T-cell (primary cell): Measurements from ENCODE around the gene SMG7. TPM values are rescaled to one million over a fixed set of nuclear protein-coding genes. Genes with fewer than 3 reads are reported as not detected.

Source experiments
- ATAC-seq, 4 experiments: fragments of 200-7000 bp in 3 of 4; fragments of 150-1000 bp in 1 of 4; cut with Tn5 transposase; replicated peaks in 1 of 4; 1 replicate in 3 of 4; 2 replicates in 1 of 4; pipeline ENCODE4 v1.10.0; 2021; ENCODE audit warnings: moderate library complexity in 3 of 4, mild to moderate bottlenecking in 2 of 4, moderate number of reproducible peaks in 1 of 4
- CTCF ChIA-PET, 2 donors: fragments of 300-600 bp; sonication (Branson Sonifier 250); formaldehyde crosslinking; loops; one replicate each; lab custom pipeline; 2022; ENCODE audit warnings: antibody characterized with exemption in 2 of 2; lab: Charles Lee
- POLR2A ChIA-PET, 2 donors: fragments of 300-600 bp; sonication (Branson Sonifier 250); formaldehyde crosslinking; loops; one replicate each; lab custom pipeline; 2022; ENCODE audit warnings: antibody characterized with exemption in 2 of 2; lab: Charles Lee
- DNase-seq, 35 experiments: peaks; one replicate each; pipeline versions ENCODE4 v3.0.0 to v3.0.0-alpha.2; 2013 to 2023
- H3K27ac ChIP-seq: one replicate; pipeline ENCODE4 v1.5.1; 2013; ENCODE audit warnings: low read length
- H3K27me3 ChIP-seq, 2 experiments: replicated peaks in 1 of 2; 1 replicate in 1 of 2; 2 replicates in 1 of 2; pipeline versions ENCODE4 v1.6.1 to v1.7.0; 2013; ENCODE audit warnings: low read length in 1 of 2, mixed read lengths in 1 of 2; ENCODE audit not compliant: control insufficient read depth in 2 of 2, insufficient read depth in 2 of 2; ENCODE audit errors: extremely low read depth in 1 of 2
- H3K36me3 ChIP-seq, 2 donors: 1 replicate in 1 of 2; 2 replicates in 1 of 2; pipeline versions ENCODE4 v1.6.1 to v1.7.0; 2013; ENCODE audit warnings: low read length in 1 of 2; ENCODE audit not compliant: control insufficient read depth in 2 of 2, insufficient read depth in 1 of 2; ENCODE audit errors: extremely low read depth in 1 of 2
- H3K4me1 ChIP-seq, 2 experiments: 1 replicate in 1 of 2; 2 replicates in 1 of 2; pipeline versions ENCODE4 v1.6.1 to v1.7.0; 2013; ENCODE audit warnings: low read length in 2 of 2, mixed read lengths in 1 of 2; ENCODE audit not compliant: insufficient read depth in 2 of 2, control insufficient read depth in 1 of 2; ENCODE audit errors: extremely low read depth in 1 of 2
- H3K4me3 ChIP-seq, 2 donors: 1 replicate in 1 of 2; 2 replicates in 1 of 2; pipeline versions ENCODE4 v1.5.1 to v1.7.0; 2013; ENCODE audit warnings: mild to moderate bottlenecking in 2 of 2, low read length in 1 of 2, moderate library complexity in 1 of 2; ENCODE audit not compliant: control insufficient read depth in 1 of 2; ENCODE audit errors: extremely low read depth in 1 of 2
- H3K9me3 ChIP-seq: 2 replicates; pipeline ENCODE4 v1.7.0; 2013
- H3K27ac Mint-ChIP-seq, 2 donors: one replicate each; pipeline ENCODE4 v1.8.0; 2020 to 2021; ENCODE audit warnings: mild to moderate bottlenecking in 2 of 2, mixed read lengths in 2 of 2
- H3K27me3 Mint-ChIP-seq, 2 donors: one replicate each; pipeline ENCODE4 v1.8.0; 2021 to 2022; ENCODE audit warnings: mixed read lengths in 2 of 2
- H3K36me3 Mint-ChIP-seq: one replicate; pipeline ENCODE4 v1.8.0; 2021; ENCODE audit warnings: mixed read lengths
- H3K4me1 Mint-ChIP-seq, 3 donors: one replicate each; pipeline ENCODE4 v1.8.0; 2020 to 2022; ENCODE audit warnings: mixed read lengths in 3 of 3, mild to moderate bottlenecking in 1 of 3
- H3K4me3 Mint-ChIP-seq, 3 donors: one replicate each; pipeline ENCODE4 v1.8.0; 2020 to 2022; ENCODE audit warnings: mild to moderate bottlenecking in 3 of 3, mixed read lengths in 3 of 3, moderate library complexity in 3 of 3
- H3K9me3 Mint-ChIP-seq, 3 donors: one replicate each; pipeline ENCODE4 v1.8.0; 2020 to 2022; ENCODE audit warnings: mixed read lengths in 3 of 3
- WGBS: methylation state at CpG from one replicate; pipeline ENCODE4 v1.1.5; 2013; ENCODE audit warnings: missing lambda C conversion rate; ENCODE audit not compliant: insufficient coverage; 5-methylcytosine and 5-hydroxymethylcytosine counted together
- total RNA-seq, 35 experiments: library from RNA in 6 of 35; stranded (reverse) in 6 of 35; fragments of 120-200 nt in 1 of 35; gene quantifications; one replicate each; pipeline versions ENCODE4 v1.2.1 to v1.2.4 and lab custom pipeline; 2013 to 2026

The SMG7 gene
- total RNA-seq, 5 donors from 2014 or later (not counting 1 experiment from before 2014, with no cell fraction given) = 52.6 to 59.0 (median 54.6) TPM

DNA sequence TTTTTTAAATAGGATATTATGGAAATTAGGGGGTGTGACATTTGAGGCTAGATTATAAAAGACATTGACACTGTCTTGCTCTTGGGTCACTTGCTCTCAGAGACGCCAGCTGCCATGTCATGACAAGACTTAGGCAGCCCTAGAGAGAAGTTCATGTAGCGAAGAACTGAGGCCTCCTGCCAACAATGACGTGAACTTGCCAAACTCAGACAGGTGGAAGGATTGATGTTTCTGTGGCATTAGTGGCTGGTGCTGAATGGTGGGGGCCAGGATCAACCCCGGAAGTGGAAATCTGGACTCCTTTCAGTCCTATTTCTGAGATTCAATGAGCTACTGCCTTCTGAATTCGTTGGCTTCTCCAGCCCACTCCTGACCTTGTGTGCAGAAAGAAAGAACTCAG, 103.3 kb downstream of the SMG7 start:
- no peaks in the 10 kb centered on the region for H3K36me3 Mint-ChIP-seq
- no peak overlapping the region for H3K27ac ChIP-seq
- DNase-seq (no peak), ATAC-seq (no peak)
- H3K4me1 Mint-ChIP-seq = peaks cover 9 to 22% (median 9%) of the 10 kb centered on the region in 3 donors
- no peak overlapping the region for H3K4me3 Mint-ChIP-seq
- H3K27me3 Mint-ChIP-seq = peaks cover 0 to 2% of the 10 kb centered on the region in 2 donors
- ChIA-PET CTCF (no interaction called here), POLR2A (no interaction called here)
- H3K4me3 ChIP-seq = no peak overlapping the region
- no peaks in the 10 kb centered on the region for H3K9me3 Mint-ChIP-seq
- peaks cover 10 to 12% of the 10 kb centered on the region in 2 experiments for H3K4me1 ChIP-seq
- H3K27me3 ChIP-seq = peaks cover 0 to 9% of the 10 kb centered on the region in 2 experiments
- no peaks in the 10 kb centered on the region for H3K9me3 ChIP-seq
- no peaks in the 10 kb centered on the region for H3K36me3 ChIP-seq
- WGBS = 100% methylated on average over 4 of the region's 5 CpGs
- H3K27ac Mint-ChIP-seq = no peak overlapping the region

DNA sequence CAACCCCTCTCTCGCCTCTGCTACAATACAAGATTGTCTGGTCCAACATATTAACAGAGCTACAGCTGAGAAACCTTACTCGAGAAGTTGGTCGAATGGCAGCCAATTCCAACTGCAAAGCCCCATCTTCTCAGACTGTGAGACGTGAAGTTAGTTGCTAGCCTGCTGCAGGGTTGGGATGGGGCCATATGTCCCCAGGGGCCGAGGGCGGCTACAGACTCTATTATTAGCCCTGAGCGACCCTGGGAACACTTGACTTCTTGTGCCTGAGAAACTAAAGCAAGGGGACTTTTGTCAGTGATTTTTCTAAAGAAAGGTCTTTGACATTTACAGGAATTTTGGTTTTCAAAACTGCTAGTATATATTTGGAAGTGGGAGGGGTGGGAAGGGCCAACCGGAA, 104.2 kb downstream of the SMG7 start:
- 91% methylated on average over 4 of the region's 8 CpGs for WGBS
- Histone ChIP-seq H3K36me3 (no peaks in the 10 kb centered on the region), H3K4me1 (peaks cover 10 to 12% of the 10 kb centered on the region in 2 experiments), H3K4me3 (no peak overlapping the region), H3K9me3 (no peaks in the 10 kb centered on the region), H3K27ac (no peak overlapping the region), H3K27me3 (peaks cover 0 to 9% of the 10 kb centered on the region in 2 experiments)
- no peak for DNase-seq
- ChIA-PET POLR2A (no interaction called here), CTCF (interaction anchor here in 1 of 2 donors (0.5 kb wide), 1 partner anchor 11 kb away, joined by 4 read pairs; no protein-coding TSS in a partner anchor)
- Mint-ChIP-seq H3K27me3 (peaks cover 0 to 2% of the 10 kb centered on the region in 2 donors), H3K4me1 (peaks cover 9 to 24% (median 12%) of the 10 kb centered on the region in 3 donors), H3K36me3 (no peaks in the 10 kb centered on the region), H3K27ac (no peak overlapping the region), H3K9me3 (no peaks in the 10 kb centered on the region), H3K4me3 (no peak overlapping the region)
- ATAC-seq = no peak

DNA sequence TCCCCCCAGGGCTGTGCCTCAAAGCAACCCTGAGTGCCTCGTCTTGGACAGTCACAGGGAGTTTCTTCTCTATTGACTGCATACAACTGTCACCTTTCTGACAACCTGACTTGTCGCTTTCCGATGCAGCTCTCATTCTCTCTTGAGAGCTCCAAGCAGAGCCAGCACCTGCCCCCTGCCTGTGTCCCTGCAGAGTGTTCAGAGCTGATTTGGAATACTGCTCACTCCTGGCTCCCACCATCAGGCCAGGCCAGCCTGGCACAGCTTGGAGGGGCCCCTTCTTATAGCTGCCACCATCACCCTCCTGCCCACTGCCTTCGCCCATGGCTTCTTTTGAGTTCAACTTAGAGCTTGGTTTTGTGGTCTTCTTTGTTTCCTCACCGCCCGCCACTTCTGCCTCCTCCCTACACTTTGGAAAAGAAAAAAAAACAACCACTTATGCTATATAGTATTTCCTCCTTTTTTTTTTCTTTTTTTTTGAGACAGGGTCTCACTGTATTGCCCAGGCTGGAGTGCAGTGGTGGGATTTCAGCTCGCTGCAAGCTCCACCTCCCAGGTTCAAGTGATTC, 105.7 kb downstream of the SMG7 start:
- H3K36me3 ChIP-seq = no peaks in the 10 kb centered on the region
- peaks cover 0 to 10% of the 10 kb centered on the region in 2 experiments for H3K27me3 ChIP-seq
- no peak overlapping the region for H3K27ac ChIP-seq
- Mint-ChIP-seq H3K4me3 (no peak overlapping the region), H3K27me3 (peaks cover 0 to 2% of the 10 kb centered on the region in 2 donors), H3K4me1 (peaks cover 9 to 24% (median 12%) of the 10 kb centered on the region in 3 donors), H3K27ac (no peak overlapping the region), H3K9me3 (no peaks in the 10 kb centered on the region), H3K36me3 (no peaks in the 10 kb centered on the region)
- ATAC-seq (no peak), DNase-seq (no peak)
- ChIA-PET POLR2A (no interaction called here), CTCF (interaction anchor here in 1 of 2 donors (0.6 to 0.7 kb wide), 3 partner anchors 29 to 102 kb away, joined by 4 to 8 read pairs (median 5); no protein-coding TSS in a partner anchor)
- H3K9me3 ChIP-seq = no peaks in the 10 kb centered on the region
- WGBS = 78% methylated on average over 4 of the region's 7 CpGs
- no peak overlapping the region for H3K4me3 ChIP-seq
- H3K4me1 ChIP-seq = peaks cover 10 to 12% of the 10 kb centered on the region in 2 experiments

DNA sequence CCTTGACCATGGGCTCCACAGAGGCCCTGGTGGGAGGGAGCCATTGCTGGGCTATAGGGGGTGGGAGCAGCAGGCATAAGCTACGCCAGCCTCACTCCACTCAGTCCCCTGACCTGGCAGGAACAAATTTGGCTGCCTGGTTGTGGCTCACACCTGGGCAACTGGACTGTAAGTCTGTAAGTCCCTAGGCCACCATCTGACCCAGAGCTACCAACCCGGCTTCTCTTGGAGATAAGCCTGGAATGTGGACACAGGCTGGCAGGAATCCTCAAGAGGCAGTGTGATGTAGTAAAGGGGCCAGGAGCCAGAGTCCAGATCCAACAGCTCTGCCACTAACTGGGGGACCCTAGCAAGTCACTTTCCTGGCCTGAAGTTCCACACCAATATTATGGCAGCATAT, 106.6 kb downstream of the SMG7 start:
- no peaks in the 10 kb centered on the region for H3K9me3 Mint-ChIP-seq
- H3K4me1 Mint-ChIP-seq = peaks cover 9 to 24% (median 12%) of the 10 kb centered on the region in 3 donors
- Histone ChIP-seq H3K4me1 (peaks cover 10 to 12% of the 10 kb centered on the region in 2 experiments), H3K36me3 (no peaks in the 10 kb centered on the region), H3K27me3 (peaks cover 0 to 9% of the 10 kb centered on the region in 2 experiments), H3K9me3 (no peaks in the 10 kb centered on the region), H3K4me3 (no peak overlapping the region), H3K27ac (no peak overlapping the region)
- no peaks in the 10 kb centered on the region for H3K36me3 Mint-ChIP-seq
- H3K27ac Mint-ChIP-seq = no peak overlapping the region
- no peak for ATAC-seq
- no peak overlapping the region for H3K4me3 Mint-ChIP-seq
- 100% methylated on average over 2 of the region's 2 CpGs for WGBS
- ChIA-PET CTCF (interaction anchor here in 1 of 2 donors (0.5 kb wide), 1 partner anchor 365 kb away, joined by 3 read pairs; no protein-coding TSS in a partner anchor), POLR2A (no interaction called here)
- DNase-seq = no peak
- peaks cover 0 to 2% of the 10 kb centered on the region in 2 donors for H3K27me3 Mint-ChIP-seq

DNA sequence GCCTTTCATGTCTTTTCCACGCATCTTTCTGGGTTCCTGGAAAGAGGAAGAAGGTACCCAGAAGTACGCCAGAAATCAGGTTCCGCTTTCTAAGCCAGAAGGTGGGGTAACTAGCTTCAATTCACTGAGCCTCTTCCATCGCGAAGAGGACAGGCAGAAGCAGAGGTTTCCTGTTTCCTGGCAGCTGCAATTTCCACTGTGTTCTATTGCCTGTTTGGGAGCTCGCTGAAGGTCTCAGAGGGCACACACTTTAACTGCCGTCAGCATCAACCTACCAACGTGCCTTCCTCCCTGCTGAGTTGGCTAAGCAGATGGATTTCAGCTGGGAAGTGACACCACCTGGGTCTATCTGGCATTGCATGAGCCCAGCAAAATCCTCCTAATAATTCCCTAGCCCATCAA, 108.0 kb downstream of the SMG7 start:
- Mint-ChIP-seq H3K9me3 (no peaks in the 10 kb centered on the region), H3K36me3 (no peaks in the 10 kb centered on the region), H3K4me3 (peak overlapping the region in 1 of 3 donors; percentile 15), H3K27me3 (peaks cover 0 to 2% of the 10 kb centered on the region in 2 donors), H3K27ac (peak overlapping the region in 1 of 2 donors; percentile 19), H3K4me1 (peaks cover 9 to 24% (median 15%) of the 10 kb centered on the region in 3 donors)
- Histone ChIP-seq H3K27ac (no peak overlapping the region), H3K36me3 (no peaks in the 10 kb centered on the region), H3K27me3 (peaks cover 0 to 9% of the 10 kb centered on the region in 2 experiments), H3K9me3 (no peaks in the 10 kb centered on the region), H3K4me3 (no peak overlapping the region), H3K4me1 (peaks cover 10 to 12% of the 10 kb centered on the region in 2 experiments)
- ATAC-seq = peak; percentile 34 to 70 (median 62)
- ChIA-PET POLR2A (no interaction called here), CTCF (interaction anchor here (0.6 to 0.7 kb wide), 3 partner anchors 18 to 325 kb away, joined by 3 to 9 read pairs (median 3); no protein-coding TSS in a partner anchor)
- peak in 6 of 35 experiments; percentile 3 to 41 (median 12) for DNase-seq
- 31% methylated on average over 7 of the region's 8 CpGs for WGBS

DNA sequence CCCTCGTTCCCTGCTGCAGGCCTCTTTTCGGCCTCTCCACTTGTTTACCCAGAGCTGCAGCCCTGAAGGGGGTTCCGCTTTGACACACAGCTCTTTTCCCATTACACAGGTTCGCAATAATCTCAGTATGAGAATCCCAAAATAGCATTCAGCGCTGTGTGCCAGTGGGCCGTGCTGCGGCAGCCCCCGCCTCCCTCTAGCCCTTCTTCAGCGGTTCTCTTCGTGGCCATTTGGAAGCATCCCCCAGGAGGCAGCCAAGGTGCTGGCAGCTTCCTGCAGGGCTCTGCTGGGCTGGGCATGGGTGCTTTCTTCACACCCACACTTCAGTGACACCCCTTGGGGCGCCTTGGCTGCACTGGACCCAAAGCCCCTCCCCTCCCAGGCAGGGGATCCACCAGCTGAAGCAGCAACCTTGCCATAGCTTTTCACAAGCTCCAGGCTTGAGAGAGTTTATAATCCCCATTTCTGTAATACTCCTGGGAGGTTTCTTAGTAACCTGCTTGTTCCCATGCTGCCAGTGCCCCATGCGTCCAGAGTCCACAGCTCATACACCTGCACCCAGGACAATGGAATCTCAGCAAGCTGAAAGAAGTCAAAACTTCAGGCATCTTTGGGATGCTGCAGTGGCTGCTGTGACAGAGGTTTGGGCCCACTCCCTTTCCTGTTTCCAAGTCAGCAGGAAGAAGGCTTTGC, 109.9 kb downstream of the SMG7 start:
- no peak overlapping the region for H3K27ac Mint-ChIP-seq
- WGBS = 94% methylated on average over 11 of the region's 12 CpGs
- ChIA-PET POLR2A (interaction anchor here in 1 of 2 donors (0.6 kb wide), 1 partner anchor 461 kb away, joined by 4 read pairs; no protein-coding TSS in a partner anchor), CTCF (no interaction called here)
- H3K36me3 Mint-ChIP-seq = no peaks in the 10 kb centered on the region
- Histone ChIP-seq H3K4me3 (no peak overlapping the region), H3K9me3 (no peaks in the 10 kb centered on the region), H3K36me3 (no peaks in the 10 kb centered on the region), H3K4me1 (peaks cover 10 to 12% of the 10 kb centered on the region in 2 experiments), H3K27ac (no peak overlapping the region), H3K27me3 (peaks cover 0 to 9% of the 10 kb centered on the region in 2 experiments)
- no peak overlapping the region for H3K4me3 Mint-ChIP-seq
- ATAC-seq (no peak), DNase-seq (no peak)
- no peaks in the 10 kb centered on the region for H3K9me3 Mint-ChIP-seq
- peaks cover 9 to 24% (median 15%) of the 10 kb centered on the region in 3 donors for H3K4me1 Mint-ChIP-seq
- peaks cover 0 to 2% of the 10 kb centered on the region in 2 donors for H3K27me3 Mint-ChIP-seq
